Colonic mucosa (tissue), 4 donors: ENCODE results near the gene ETV6. TPM values are rescaled to one million over a fixed set of nuclear protein-coding genes. Genes with fewer than 3 reads are reported as not detected.
A peak's percentile ranks its signal among the peaks of the same experiment; 100 is the strongest.

Experiments used
- DNase-seq: peaks from one replicate; pipeline ENCODE4 v3.0.0-alpha.2; 2020
- H3K27ac ChIP-seq: fragments of 200-600 bp; one replicate; pipeline ENCODE4 v1.8.0; 2021
- H3K27me3 ChIP-seq: fragments of 200-600 bp; one replicate; pipeline ENCODE4 v1.8.0; 2021
- H3K36me3 ChIP-seq: fragments of 200-600 bp; one replicate; pipeline ENCODE4 v1.8.0; 2021
- H3K4me1 ChIP-seq: fragments of 200-600 bp; one replicate; pipeline ENCODE4 v1.8.0; 2021; ENCODE audit warnings: mild to moderate bottlenecking
- H3K4me3 ChIP-seq: fragments of 200-600 bp; one replicate; pipeline ENCODE4 v1.8.0; 2021
- H3K9ac ChIP-seq, 2 donors: one replicate each; pipeline ENCODE4 v1.7.0; 2013; ENCODE audit warnings: control low read depth in 2 of 2, low read depth in 2 of 2, low read length in 2 of 2
- H3K9me3 ChIP-seq: fragments of 200-600 bp; one replicate; pipeline ENCODE4 v1.8.0; 2021
- CTCF ChIP-seq: fragments of 200-600 bp; IDR thresholded peaks from one replicate; pipeline ENCODE4 v1.8.0; 2022; ENCODE audit warnings: antibody characterized with exemption, mild to moderate bottlenecking
- intact Hi-C: fragments of 100-400 bp; cut with DNase I; formaldehyde crosslinking; loops from one replicate; pipeline ENCODE4 v1.14.1; 2022
- total RNA-seq, 2 donors: library from RNA; stranded (reverse); fragmentation: NEBNext Ultra II Directional in 1 of 2; extraction: Animal tissue kit (Norgen Biotek cat#: 25700) in 1 of 2; gene quantifications; one replicate each; pipeline ENCODE4 v1.2.1, GENCODE V29; 2021
- donor health status: healthy.
- donor health status: DM: no; HTN: no; CAD: no.
- donor health status: DM: no; HTN: no; CAD: no.

ETV6 gene
- total RNA-seq, 2 donors from 2014 or later = 49.2 to 73.1 TPM

GRCh38 chr12:11761869-11762567 lies 112.5 kb downstream of the ETV6 start:
- H3K4me1 ChIP-seq = peaks cover 11% of the 10 kb centered on the region

DNA sequence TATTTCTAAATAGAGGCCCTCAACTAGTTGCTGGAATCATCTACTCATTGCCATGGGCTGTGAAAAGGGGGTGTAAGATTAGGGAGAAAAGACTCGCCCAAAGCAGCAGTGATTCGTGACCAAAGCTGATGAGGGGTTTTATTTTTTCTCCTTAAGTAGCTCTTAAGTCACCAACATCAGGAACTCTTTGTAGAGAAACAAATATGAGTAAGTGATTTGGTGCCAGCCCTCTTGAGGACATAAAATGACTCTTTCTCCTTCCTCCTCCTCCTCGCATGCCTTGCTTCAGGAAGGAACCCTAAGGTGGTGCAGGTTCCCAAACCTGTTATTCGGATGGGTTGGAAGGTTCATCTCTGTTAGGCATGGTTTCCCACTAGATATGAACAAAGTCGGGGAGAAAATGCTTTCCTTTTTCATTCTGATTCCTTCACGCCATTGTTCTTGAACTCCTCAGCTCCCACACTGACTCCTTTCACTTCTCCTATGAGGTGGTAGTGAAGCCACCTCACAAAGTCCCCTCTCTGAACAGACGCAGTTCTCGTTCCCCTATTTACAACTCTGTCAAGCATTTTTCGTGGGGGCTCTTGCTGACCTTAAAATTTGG lies 113.4 kb downstream of the ETV6 start:
- no peak for DNase-seq
- H3K36me3 ChIP-seq = no peaks in the 10 kb centered on the region
- intact Hi-C loops = no loop called here
- H3K9ac ChIP-seq = no peak overlapping the region
- H3K4me3 ChIP-seq = no peak overlapping the region
- H3K4me1 ChIP-seq = peaks cover 11% of the 10 kb centered on the region
- H3K27ac ChIP-seq = peak overlapping the region; percentile 30
- H3K9me3 ChIP-seq = no peaks in the 10 kb centered on the region
- H3K27me3 ChIP-seq = no peaks in the 10 kb centered on the region
- no peak for TF ChIP-seq CTCF

More at GRCh38 chr12:11761869-11762567, 112.5 kb downstream of the ETV6 start:
- DNase-seq = no peak
- Histone ChIP-seq H3K9ac (no peak overlapping the region), H3K27ac (peak overlapping the region; percentile 30), H3K27me3 (no peaks in the 10 kb centered on the region), H3K4me3 (no peak overlapping the region), H3K36me3 (no peaks in the 10 kb centered on the region), H3K9me3 (no peaks in the 10 kb centered on the region)
- TF ChIP-seq CTCF = no peak
- intact Hi-C loops = no loop called here

DNA sequence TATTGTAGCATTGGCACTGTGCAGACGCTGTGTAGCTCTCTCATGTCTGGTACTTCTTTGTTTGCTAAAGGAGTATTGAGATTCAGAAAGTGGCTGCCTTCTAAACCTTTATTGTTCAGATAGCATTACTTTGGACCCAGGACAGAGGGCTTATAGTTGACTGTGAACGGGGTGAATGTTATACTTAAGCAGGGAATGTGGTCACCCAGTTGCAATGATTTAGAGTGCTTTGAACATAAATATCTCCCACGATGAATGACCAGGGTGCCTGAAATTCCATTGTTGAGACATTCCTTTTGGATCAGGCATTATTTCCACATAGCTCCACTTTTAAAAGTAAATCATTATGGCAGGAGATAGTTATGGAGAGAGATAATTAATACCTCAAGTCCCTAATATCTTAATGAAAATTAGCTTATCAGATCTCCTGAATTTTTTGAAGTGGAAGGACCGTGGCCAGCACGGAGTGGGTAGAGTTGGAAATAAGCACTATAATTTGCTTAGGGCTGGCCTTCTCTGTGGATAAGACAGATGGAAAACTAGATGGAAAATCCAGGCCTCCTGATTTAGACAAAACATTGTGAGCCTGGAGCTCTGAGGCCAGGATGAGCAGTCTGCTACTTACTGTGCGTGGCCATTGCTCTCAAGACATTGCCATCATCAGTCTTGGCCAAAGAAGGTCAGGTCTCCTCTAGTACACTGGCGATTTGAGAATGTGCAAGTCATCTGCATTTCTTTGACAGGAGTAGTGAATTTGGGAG lies 114.5 kb downstream of the ETV6 start:
- Histone ChIP-seq H3K4me3 (no peak overlapping the region), H3K4me1 (peaks cover 11% of the 10 kb centered on the region), H3K27me3 (no peaks in the 10 kb centered on the region), H3K27ac (peak overlapping the region; percentile 30), H3K9ac (no peak overlapping the region), H3K9me3 (no peaks in the 10 kb centered on the region), H3K36me3 (no peaks in the 10 kb centered on the region)
- TF ChIP-seq CTCF = no peak
- intact Hi-C loops = no loop called here
- DNase-seq = no peak

GRCh38 chr12:11764837-11765236 lies 115.4 kb downstream of the ETV6 start:
- Histone ChIP-seq H3K9ac (no peak overlapping the region), H3K4me3 (no peak overlapping the region), H3K9me3 (no peaks in the 10 kb centered on the region), H3K27ac (peak overlapping the region; percentile 30), H3K36me3 (no peaks in the 10 kb centered on the region), H3K27me3 (no peaks in the 10 kb centered on the region), H3K4me1 (peaks cover 11% of the 10 kb centered on the region)
- DNase-seq = no peak
- no peak for TF ChIP-seq CTCF
- intact Hi-C loops = no loop called here

DNA sequence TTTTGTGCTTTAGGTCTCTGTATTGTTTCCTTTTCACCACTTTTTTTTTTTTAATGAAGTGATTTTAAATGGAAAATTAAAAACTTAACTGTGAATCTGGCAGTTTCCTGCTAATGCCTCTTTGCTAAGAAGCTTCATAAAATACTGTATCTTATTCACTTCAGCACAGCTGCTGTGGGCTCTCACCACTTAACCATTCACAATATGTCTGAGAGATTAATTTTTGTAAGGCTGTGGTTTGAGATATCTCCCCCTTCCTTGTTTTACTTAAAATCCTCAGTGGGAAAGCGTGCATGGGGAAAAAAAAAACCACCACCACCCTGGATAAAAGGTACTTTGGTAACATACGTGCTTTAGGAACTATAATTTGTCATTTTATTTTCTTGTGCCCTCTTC lies 115.9 kb downstream of the ETV6 start:
- TF ChIP-seq CTCF = no peak
- H3K9ac ChIP-seq = no peak overlapping the region
- peak overlapping the region; percentile 60 for H3K27ac ChIP-seq
- H3K27me3 ChIP-seq = no peaks in the 10 kb centered on the region
- H3K36me3 ChIP-seq = no peaks in the 10 kb centered on the region
- peaks cover 11% of the 10 kb centered on the region for H3K4me1 ChIP-seq
- intact Hi-C loops = no loop called here
- DNase-seq = no peak
- no peak overlapping the region for H3K4me3 ChIP-seq
- H3K9me3 ChIP-seq = no peaks in the 10 kb centered on the region
